Kidney (tissue), 14 donors: Measurements from ENCODE around the gene FBXL14. TPM values are rescaled to one million over a fixed set of nuclear protein-coding genes. Genes with fewer than 3 reads are reported as not detected.
A peak's percentile ranks its signal among the peaks of the same experiment; 100 is the strongest.

Experiments
- DNase-seq, 5 donors: peaks; one replicate each; pipeline ENCODE4 v3.0.0-alpha.2; 2013 to 2020
- FAIRE-seq: peaks from 2 replicates; lab custom pipeline; 2012; peaks lifted over from hg19 to GRCh38; lab: Jason Lieb, UNC
- H3K27ac ChIP-seq, 2 donors: one replicate each; pipeline ENCODE4 v1.7.0; 2013; ENCODE audit warnings: low read depth in 2 of 2, low read length in 2 of 2, inconsistent platforms in 1 of 2
- H3K27me3 ChIP-seq: one replicate; pipeline ENCODE4 v1.7.1; 2013; ENCODE audit warnings: low read length, inconsistent platforms; ENCODE audit not compliant: control insufficient read depth, insufficient read depth
- H3K36me3 ChIP-seq, 3 donors: one replicate each; pipeline versions ENCODE4 v1.7.0 to v1.7.1; 2013; ENCODE audit warnings: low read length in 3 of 3, control low read depth in 1 of 3, inconsistent platforms in 1 of 3; ENCODE audit not compliant: insufficient read depth in 3 of 3, control insufficient read depth in 2 of 3
- H3K4me1 ChIP-seq, 3 donors: one replicate each; pipeline versions ENCODE4 v1.7.0 to v1.7.1; 2013; ENCODE audit warnings: low read length in 3 of 3, inconsistent platforms in 1 of 3, low read depth in 1 of 3; ENCODE audit not compliant: control insufficient read depth in 2 of 3, insufficient read depth in 2 of 3
- H3K4me3 ChIP-seq, 3 donors: one replicate each; pipeline versions ENCODE4 v1.7.0 to v1.8.1; 2013; ENCODE audit warnings: low read length in 3 of 3, control low read depth in 1 of 3, inconsistent platforms in 1 of 3
- H3K9ac ChIP-seq, 3 donors: one replicate each; pipeline versions ENCODE4 v1.7.0 to v1.7.1; 2013; ENCODE audit warnings: low read length in 3 of 3, control low read depth in 1 of 3, inconsistent platforms in 1 of 3
- H3K9me3 ChIP-seq, 3 donors: one replicate each; pipeline versions ENCODE4 v1.7.0 to v1.7.1; 2013; ENCODE audit warnings: low read length in 3 of 3, control low read depth in 1 of 3, inconsistent platforms in 1 of 3; ENCODE audit not compliant: control insufficient read depth in 2 of 3, insufficient read depth in 1 of 3
- CTCF ChIP-seq: IDR thresholded peaks from 3 replicates; pipeline ENCODE4 v1.5.1; 2012; ENCODE audit warnings: mild to moderate bottlenecking, moderate library complexity, borderline replicate concordance; ENCODE audit not compliant: insufficient read depth; ENCODE audit errors: extremely low read depth
- intact Hi-C: fragments of 100-400 bp; cut with DNase I; formaldehyde crosslinking; loops from one replicate; pipeline ENCODE4 v1.11.1; 2022
- polyA plus RNA-seq: library from polyadenylated mRNA; stranded (reverse); fragments of 350-450 nt; fragmentation: Illumina TruSeq; extraction: RNeasy Lipid Tissue Mini Kit (QIAGEN cat#74804); gene quantifications from one replicate; pipeline ENCODE4 v1.2.3, GENCODE V29; 2014; ENCODE audit warnings: low read depth, low replicate concordance; ENCODE audit not compliant: insufficient read depth
- total RNA-seq: library from RNA; stranded (reverse); fragmentation: NEBNext Ultra II Directional; extraction: Animal tissue kit (Norgen Biotek cat#: 25700); gene quantifications from one replicate; pipeline ENCODE4 v1.2.1, GENCODE V29; 2021
- donor health status: control.
- donor health status: control.
- donor health status: control.
- donor health status: control.
- donor health status: control.
- donor health status: DM: yes; HTN: yes; CAD: no.
- donor health status: Normal renal cell carcinoma (clear cell type).

Gene FBXL14
- total and polyA plus RNA-seq, 2 donors from 2014 or later: 5.3 to 17.9 TPM

- intact Hi-C loops: loop anchor here (5.0 kb wide), 1 partner anchor 467 kb away; no protein-coding TSS in a partner anchor
- FAIRE-seq (no peak), DNase-seq (no peak)
- H3K27ac ChIP-seq: no peak overlapping the region
- H3K4me3 ChIP-seq: no peak overlapping the region
- H3K36me3 ChIP-seq: no peaks in the 10 kb centered on the region
- H3K27me3 ChIP-seq: no peaks in the 10 kb centered on the region
- H3K9ac ChIP-seq: no peak overlapping the region
- H3K9me3 ChIP-seq: no peaks in the 10 kb centered on the region
- no peak for TF ChIP-seq CTCF
- H3K4me1 ChIP-seq: peaks cover 0 to 11% (median 10%) of the 10 kb centered on the region in 3 donors
Measured at GRCh38 chr12:1584326-1584725, 10.1 kb downstream of the FBXL14 start.

GRCh38 chr12:1583421-1584078, 10.8 kb downstream of the FBXL14 start:
- peak overlapping the region; percentile 42 to 56 (median 55) for H3K4me3 ChIP-seq
- H3K9ac ChIP-seq: no peak overlapping the region
- H3K4me1 ChIP-seq: peaks cover 0 to 11% (median 10%) of the 10 kb centered on the region in 3 donors
- H3K9me3 ChIP-seq: no peaks in the 10 kb centered on the region
- peak; percentile 49 for FAIRE-seq
- intact Hi-C loops: loop anchor here (5.0 kb wide), 1 partner anchor 466 kb away; no protein-coding TSS in a partner anchor
- no peak overlapping the region for H3K27ac ChIP-seq
- no peaks in the 10 kb centered on the region for H3K36me3 ChIP-seq
- DNase-seq: peak in 4 of 5 donors; percentile 74 to 92 (median 84)
- H3K27me3 ChIP-seq: no peaks in the 10 kb centered on the region
- TF ChIP-seq CTCF: peak; percentile 94

GRCh38 chr12:1582709-1583050, 11.7 kb downstream of the FBXL14 start:
- Histone ChIP-seq H3K36me3 (no peaks in the 10 kb centered on the region), H3K9ac (no peak overlapping the region), H3K27ac (no peak overlapping the region), H3K9me3 (no peaks in the 10 kb centered on the region), H3K27me3 (no peaks in the 10 kb centered on the region), H3K4me3 (no peak overlapping the region), H3K4me1 (peaks cover 0 to 10% (median 5%) of the 10 kb centered on the region in 3 donors)
- DNase-seq (no peak), FAIRE-seq (no peak)
- intact Hi-C loops: loop anchor here (5.0 kb wide), 1 partner anchor 465 kb away; no protein-coding TSS in a partner anchor
- no peak for TF ChIP-seq CTCF
